Measurements from ENCODE around the gene CLASP1. TPM values are rescaled to one million over a fixed set of nuclear protein-coding genes. Genes with fewer than 3 reads are reported as not detected.

The CLASP1 gene
- total and polyA plus RNA-seq, 2 of the 8 experiments (the other 6 are each of a cell fraction or from before 2014, with no cell fraction given) = 7.3 to 53.9 TPM

GRCh38 chr2:121343191-121343590 lies 306.1 kb downstream of the CLASP1 start (continued):
- TF ChIP-seq, protein P1, sequence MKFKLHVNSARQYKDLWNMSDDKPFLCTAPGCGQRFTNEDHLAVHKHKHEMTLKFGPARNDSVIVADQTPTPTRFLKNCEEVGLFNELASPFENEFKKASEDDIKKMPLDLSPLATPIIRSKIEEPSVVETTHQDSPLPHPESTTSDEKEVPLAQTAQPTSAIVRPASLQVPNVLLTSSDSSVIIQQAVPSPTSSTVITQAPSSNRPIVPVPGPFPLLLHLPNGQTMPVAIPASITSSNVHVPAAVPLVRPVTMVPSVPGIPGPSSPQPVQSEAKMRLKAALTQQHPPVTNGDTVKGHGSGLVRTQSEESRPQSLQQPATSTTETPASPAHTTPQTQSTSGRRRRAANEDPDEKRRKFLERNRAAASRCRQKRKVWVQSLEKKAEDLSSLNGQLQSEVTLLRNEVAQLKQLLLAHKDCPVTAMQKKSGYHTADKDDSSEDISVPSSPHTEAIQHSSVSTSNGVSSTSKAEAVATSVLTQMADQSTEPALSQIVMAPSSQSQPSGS (IDR thresholded peaks at IDR 0.05; ENCODE audit: low read length) = no peak
- TF ChIP-seq JUND (IDR thresholded peaks at IDR 0.05; ENCODE audit: low read length) (no peak), TAF7 (optimal IDR thresholded peaks at IDR 0.05; ENCODE audit: borderline replicate concordance, low read depth, low read length) (no peak), JUN (IDR thresholded peaks at IDR 0.05; ENCODE audit: low read depth, low read length) (no peak), YY1 (IDR thresholded peaks at IDR 0.05; ENCODE audit: low read depth, low read length) (no peak), SRF (IDR thresholded peaks at IDR 0.05; ENCODE audit: low read depth, low read length) (no peak), RNF2 (IDR thresholded peaks at IDR 0.05; ENCODE audit: borderline replicate concordance, low read depth, low read length, missing control alignments, poor library complexity, severe bottlenecking) (no peak)
- TF ChIP-seq, protein P2, sequence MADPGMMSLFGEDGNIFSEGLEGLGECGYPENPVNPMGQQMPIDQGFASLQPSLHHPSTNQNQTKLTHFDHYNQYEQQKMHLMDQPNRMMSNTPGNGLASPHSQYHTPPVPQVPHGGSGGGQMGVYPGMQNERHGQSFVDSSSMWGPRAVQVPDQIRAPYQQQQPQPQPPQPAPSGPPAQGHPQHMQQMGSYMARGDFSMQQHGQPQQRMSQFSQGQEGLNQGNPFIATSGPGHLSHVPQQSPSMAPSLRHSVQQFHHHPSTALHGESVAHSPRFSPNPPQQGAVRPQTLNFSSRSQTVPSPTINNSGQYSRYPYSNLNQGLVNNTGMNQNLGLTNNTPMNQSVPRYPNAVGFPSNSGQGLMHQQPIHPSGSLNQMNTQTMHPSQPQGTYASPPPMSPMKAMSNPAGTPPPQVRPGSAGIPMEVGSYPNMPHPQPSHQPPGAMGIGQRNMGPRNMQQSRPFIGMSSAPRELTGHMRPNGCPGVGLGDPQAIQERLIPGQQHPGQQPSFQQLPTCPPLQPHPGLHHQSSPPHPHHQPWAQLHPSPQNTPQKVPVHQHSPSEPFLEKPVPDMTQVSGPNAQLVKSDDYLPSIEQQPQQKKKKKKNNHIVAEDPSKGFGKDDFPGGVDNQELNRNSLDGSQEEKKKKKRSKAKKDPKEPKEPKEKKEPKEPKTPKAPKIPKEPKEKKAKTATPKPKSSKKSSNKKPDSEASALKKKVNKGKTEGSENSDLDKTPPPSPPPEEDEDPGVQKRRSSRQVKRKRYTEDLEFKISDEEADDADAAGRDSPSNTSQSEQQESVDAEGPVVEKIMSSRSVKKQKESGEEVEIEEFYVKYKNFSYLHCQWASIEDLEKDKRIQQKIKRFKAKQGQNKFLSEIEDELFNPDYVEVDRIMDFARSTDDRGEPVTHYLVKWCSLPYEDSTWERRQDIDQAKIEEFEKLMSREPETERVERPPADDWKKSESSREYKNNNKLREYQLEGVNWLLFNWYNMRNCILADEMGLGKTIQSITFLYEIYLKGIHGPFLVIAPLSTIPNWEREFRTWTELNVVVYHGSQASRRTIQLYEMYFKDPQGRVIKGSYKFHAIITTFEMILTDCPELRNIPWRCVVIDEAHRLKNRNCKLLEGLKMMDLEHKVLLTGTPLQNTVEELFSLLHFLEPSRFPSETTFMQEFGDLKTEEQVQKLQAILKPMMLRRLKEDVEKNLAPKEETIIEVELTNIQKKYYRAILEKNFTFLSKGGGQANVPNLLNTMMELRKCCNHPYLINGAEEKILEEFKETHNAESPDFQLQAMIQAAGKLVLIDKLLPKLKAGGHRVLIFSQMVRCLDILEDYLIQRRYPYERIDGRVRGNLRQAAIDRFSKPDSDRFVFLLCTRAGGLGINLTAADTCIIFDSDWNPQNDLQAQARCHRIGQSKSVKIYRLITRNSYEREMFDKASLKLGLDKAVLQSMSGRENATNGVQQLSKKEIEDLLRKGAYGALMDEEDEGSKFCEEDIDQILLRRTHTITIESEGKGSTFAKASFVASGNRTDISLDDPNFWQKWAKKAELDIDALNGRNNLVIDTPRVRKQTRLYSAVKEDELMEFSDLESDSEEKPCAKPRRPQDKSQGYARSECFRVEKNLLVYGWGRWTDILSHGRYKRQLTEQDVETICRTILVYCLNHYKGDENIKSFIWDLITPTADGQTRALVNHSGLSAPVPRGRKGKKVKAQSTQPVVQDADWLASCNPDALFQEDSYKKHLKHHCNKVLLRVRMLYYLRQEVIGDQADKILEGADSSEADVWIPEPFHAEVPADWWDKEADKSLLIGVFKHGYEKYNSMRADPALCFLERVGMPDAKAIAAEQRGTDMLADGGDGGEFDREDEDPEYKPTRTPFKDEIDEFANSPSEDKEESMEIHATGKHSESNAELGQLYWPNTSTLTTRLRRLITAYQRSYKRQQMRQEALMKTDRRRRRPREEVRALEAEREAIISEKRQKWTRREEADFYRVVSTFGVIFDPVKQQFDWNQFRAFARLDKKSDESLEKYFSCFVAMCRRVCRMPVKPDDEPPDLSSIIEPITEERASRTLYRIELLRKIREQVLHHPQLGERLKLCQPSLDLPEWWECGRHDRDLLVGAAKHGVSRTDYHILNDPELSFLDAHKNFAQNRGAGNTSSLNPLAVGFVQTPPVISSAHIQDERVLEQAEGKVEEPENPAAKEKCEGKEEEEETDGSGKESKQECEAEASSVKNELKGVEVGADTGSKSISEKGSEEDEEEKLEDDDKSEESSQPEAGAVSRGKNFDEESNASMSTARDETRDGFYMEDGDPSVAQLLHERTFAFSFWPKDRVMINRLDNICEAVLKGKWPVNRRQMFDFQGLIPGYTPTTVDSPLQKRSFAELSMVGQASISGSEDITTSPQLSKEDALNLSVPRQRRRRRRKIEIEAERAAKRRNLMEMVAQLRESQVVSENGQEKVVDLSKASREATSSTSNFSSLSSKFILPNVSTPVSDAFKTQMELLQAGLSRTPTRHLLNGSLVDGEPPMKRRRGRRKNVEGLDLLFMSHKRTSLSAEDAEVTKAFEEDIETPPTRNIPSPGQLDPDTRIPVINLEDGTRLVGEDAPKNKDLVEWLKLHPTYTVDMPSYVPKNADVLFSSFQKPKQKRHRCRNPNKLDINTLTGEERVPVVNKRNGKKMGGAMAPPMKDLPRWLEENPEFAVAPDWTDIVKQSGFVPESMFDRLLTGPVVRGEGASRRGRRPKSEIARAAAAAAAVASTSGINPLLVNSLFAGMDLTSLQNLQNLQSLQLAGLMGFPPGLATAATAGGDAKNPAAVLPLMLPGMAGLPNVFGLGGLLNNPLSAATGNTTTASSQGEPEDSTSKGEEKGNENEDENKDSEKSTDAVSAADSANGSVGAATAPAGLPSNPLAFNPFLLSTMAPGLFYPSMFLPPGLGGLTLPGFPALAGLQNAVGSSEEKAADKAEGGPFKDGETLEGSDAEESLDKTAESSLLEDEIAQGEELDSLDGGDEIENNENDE (IDR thresholded peaks at IDR 0.05; ENCODE audit: insufficient replicate concordance, low read length) = no peak

Measured in H1 (cell line).